GM18867 (cell line): ENCODE results near the gene GPR39.

Experiments used
- ATAC-seq: cut with Tn5 transposase; IDR thresholded peaks from one replicate; pipeline ENCODE4 v1.9.1; 2021; ENCODE audit warnings: mild to moderate bottlenecking, moderate library complexity; ENCODE audit not compliant: unreplicated experiment

GPR39 gene

DNA sequence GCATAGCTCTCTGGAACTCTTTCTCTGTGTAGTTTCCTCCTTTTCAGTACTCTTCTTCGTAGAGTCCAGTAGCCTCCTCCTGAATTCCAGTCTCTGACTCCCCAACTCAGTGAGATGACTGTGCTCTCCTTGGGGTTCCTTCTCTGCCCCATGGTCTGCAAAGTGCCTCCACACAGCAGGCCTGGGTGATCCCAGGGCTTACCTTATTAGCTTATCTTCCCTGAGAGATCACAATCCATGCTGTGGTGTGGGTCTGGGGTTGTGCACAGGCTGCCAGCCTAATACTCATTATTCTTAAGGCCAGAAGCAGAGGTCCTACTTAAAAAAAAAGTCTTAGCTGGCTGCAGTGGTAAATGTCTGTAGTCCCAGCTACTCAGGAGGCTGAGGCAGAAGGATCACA is 4.6 kb upstream of the GPR39 start:
- no peak for ATAC-seq

- no peak for ATAC-seq
These were observed 2.5 kb upstream of the GPR39 start for GRCh38 chr2:132414081-132414480.

DNA sequence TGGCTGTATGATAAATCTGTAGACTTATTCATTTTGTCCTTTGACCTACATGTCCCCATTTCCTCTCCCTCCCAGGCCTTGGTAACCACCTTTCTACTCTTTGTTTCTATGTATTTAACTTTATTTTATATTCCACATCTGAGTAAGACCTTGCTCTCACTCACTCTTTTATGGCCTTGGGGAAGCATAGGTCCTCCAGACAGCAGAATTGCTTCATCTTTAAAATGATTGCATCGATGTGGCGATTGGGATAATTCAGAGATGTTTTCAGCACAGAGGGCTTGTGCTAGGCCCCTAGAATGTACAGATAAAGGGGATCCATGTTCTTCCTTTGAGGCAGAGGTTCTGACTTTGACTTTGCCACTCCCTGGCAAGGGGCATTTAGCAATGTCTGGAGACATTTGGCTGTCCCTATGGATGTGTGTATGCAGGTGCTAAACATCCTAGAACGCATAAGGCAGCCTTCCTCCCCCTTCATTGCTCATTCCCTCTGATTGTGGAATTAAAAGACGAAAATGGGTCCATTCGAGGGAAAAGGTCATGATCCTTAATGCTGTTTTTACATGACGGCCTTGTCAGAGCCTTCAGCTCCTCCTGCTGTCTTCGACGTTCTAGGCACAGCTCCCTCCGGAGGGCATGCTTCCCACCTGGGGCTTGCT is 1.2 kb upstream of the GPR39 start:
- ATAC-seq: no peak

GRCh38 chr2:132415915-132416722 is 486 bp upstream of the GPR39 start:
- ATAC-seq: no peak

GRCh38 chr2:132417430-132418035 is 928 bp downstream of the GPR39 start:
- ATAC-seq: no peak

- no peak for ATAC-seq
These were observed 2.6 kb downstream of the GPR39 start for GRCh38 chr2:132419235-132419634.

- no peak for ATAC-seq
These were observed 3.3 kb downstream of the GPR39 start for GRCh38 chr2:132419941-132420340.

GRCh38 chr2:132420816-132421805 is 4.5 kb downstream of the GPR39 start:
- no peak for ATAC-seq

DNA sequence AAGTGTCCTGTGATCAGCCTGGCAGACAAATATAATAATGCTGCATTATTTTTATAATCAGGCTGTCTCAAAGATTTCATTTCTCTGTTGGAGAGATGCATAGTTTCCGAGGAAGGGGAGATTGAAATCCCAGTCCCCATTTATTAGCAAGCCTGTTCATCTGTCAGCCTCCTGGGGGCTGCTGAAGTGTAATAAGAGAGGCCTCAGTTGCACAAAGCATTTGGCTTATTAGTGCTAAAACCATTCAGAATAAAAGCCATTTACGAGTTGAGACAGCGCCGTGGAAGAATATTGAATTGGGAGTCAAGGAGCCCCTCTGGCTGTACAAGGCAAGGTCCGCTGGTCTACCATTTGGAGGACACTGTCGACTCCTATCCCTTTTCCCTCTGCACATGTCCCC is 6.1 kb downstream of the GPR39 start:
- ATAC-seq: no peak

DNA sequence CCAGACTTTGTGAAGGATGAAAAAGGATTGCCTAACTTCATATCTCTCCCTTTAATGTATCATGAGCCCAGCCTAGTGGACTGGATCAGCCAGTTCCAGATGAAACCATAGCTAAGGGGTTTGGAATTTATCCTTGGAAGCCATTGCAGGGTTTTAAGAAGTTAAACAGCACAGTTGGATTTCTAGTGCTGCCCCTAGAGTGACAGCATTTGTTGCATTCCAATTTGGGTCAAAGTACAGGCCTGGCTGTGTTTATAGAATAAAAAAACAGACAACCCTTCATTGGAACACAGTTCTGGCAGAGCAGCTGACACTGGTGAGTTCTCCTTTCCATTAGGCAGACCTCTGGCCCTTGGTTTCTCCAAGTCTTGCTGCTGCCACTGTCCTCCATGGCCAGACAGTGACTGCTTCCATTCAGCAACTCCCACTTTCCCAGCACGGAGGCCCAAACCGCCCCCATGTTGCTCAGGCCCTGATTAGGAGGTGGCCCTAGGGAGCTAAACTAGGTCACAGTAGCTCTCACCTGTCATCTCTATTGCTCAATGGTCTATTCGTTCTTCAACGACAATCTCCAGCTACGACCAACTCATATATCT is 8.0 kb downstream of the GPR39 start:
- ATAC-seq: no peak

DNA sequence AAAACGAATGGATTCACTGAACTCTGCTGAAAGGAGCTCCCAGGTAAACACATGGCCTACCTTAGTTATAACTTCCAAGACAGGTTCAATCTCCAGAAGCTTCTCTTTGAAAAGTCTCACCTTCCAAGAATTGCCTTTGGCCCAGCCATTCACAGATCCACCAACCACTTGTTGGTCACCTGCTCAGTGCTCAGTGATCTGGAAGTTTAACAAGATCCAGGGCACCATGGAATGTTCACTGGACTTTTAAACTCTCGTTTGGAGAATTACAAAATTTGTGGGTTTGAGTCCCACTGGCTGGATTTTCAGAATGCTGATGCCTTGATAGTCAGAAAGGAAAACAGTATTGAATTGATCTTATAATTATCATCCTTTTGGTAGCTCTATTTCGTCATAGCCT is 9.4 kb downstream of the GPR39 start:
- no peak for ATAC-seq

- ATAC-seq: no peak
These were observed 10.1 kb downstream of the GPR39 start for GRCh38 chr2:132426656-132427055.

GRCh38 chr2:132429351-132429750 is 12.7 kb downstream of the GPR39 start:
- no peak for ATAC-seq

DNA sequence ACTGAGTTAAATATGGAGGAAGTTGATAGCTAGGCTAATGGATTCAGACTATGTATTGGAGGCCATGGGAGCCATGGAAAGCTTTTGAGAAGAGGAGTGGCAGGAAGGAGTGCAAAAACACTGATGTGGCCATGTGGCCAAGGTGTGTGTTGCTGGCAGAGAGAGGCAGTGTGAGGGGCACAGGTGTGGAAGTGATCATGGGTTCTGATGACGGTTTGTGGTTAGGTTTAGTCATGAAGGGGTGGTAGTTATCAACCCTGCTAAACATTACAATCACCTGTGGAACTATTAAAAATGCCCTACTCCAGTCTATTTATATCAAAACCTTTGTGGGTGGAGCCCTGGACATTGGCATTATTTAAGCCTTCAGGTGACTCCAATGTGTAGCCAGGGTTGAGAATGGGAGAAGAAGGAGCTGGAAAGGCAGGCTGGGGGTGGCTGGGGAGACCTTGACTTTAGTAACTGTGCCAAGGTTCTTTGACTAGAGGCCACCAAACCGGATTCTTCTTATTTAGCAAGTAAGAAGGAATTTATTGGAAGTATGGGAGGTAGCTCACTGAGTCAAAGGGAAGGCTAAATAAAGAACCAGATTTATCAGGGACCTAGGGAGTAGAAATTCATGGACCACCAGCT is 13.5 kb downstream of the GPR39 start:
- no peak for ATAC-seq

GRCh38 chr2:132430895-132431294 is 14.3 kb downstream of the GPR39 start:
- ATAC-seq: no peak

DNA sequence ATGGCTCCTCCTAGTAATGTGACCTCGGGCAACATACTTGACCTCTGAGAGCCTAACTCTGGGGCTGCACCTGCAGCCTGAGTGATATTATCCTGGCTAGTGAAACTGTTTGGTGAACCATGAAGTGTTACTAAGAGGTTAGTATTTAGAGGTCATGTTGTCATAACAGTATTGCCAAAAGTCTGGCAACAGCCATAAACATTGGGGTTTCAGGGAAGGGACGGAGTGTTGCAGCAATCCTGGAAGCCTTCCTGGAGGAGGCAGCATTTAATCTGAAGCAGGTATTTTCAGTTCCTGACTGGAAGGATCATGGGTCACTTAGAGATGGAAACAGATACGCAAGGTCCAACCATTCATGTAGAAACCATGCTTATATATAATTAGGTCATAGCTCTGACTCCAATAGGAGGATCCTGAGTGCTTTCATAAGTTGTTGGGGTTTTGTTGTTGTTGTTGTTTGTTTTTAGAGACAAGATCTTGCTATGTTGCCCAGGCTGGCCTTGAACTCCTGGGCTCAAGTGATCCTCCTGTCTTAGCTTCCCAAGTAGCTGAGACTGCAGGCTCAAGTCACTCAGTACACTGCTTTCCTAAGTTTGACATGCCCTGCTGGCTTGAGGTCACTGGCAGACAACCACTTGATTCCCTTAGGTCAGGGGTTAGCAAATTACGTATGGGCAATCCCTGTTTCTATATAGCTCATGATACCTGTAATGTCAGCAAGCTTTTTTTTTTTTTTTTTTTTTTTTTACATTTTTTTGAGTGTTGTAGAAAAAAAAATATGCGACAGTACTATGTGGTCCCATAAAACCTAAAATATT is 21.5 kb downstream of the GPR39 start:
- no peak for ATAC-seq

DNA sequence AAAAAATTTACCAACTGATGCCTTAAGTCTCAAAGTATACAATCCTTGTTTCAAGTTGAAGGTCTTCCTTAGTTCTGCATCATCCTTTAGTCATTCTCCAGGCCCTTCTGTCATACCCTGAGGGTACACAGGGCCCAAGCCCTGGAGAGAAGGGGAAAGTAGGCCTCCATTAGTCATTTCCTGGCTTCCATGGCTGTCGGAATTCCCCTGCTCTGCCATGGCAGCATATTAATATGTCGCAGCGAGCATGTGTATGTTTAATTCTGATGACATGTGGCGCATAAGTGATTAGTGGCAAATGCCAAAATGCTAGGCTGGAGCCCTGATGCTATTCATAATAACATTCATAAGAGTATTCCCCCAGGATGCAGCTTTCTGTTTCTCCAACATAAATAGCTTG is 22.1 kb downstream of the GPR39 start:
- no peak for ATAC-seq

GRCh38 chr2:132439703-132440398 is 23.2 kb downstream of the GPR39 start:
- ATAC-seq: no peak

- no peak for ATAC-seq
These were observed 24.4 kb downstream of the GPR39 start for GRCh38 chr2:132441051-132441450.
